Heart left ventricle (tissue), 16 donors: ENCODE measurements around the gene LMX1A. TPM values are rescaled to one million over a fixed set of nuclear protein-coding genes. Genes with fewer than 3 reads are reported as not detected.

Source experiments
- ATAC-seq, 4 donors: fragments of 200-7000 bp; cut with Tn5 transposase; one replicate each; pipeline ENCODE4 v1.9.1; 2020 to 2022; ENCODE audit warnings: moderate library complexity in 4 of 4, mild to moderate bottlenecking in 3 of 4, moderate number of reproducible peaks in 1 of 4
- DNase-seq, 5 donors: peaks; one replicate each; pipeline ENCODE4 v3.0.0-alpha.2; 2020
- H3K27ac ChIP-seq, 12 donors: fragments of 200-600 bp; sonication (generic) in 4 of 12; one replicate each; pipeline versions ENCODE4 v1.5.0 to v1.8.0; 2016 to 2022; ENCODE audit warnings: mild to moderate bottlenecking in 2 of 12
- H3K27me3 ChIP-seq, 9 donors: fragments of 200-600 bp; sonication (generic) in 2 of 9; one replicate each; pipeline versions ENCODE4 v1.5.1 to v1.8.0; 2016 to 2022; ENCODE audit warnings: mild to moderate bottlenecking in 3 of 9
- H3K36me3 ChIP-seq, 9 donors: fragments of 200-600 bp; sonication (generic) in 2 of 9; one replicate each; pipeline versions ENCODE4 v1.5.0 to v1.8.0; 2018 to 2022; ENCODE audit warnings: mild to moderate bottlenecking in 2 of 9
- H3K4me1 ChIP-seq, 12 donors: fragments of 200-600 bp; sonication (generic) in 4 of 12; one replicate each; pipeline versions ENCODE4 v1.5.0 to v1.8.0; 2016 to 2022; ENCODE audit warnings: mild to moderate bottlenecking in 3 of 12
- H3K4me3 ChIP-seq, 12 donors: fragments of 200-600 bp; sonication (generic) in 4 of 12; one replicate each; pipeline versions ENCODE4 v1.5.0 to v1.8.0; 2017 to 2022; ENCODE audit warnings: mild to moderate bottlenecking in 9 of 12, moderate library complexity in 4 of 12
- H3K9me3 ChIP-seq, 12 donors: fragments of 200-600 bp; sonication (generic) in 4 of 12; one replicate each; pipeline versions ENCODE4 v1.5.0 to v1.8.0; 2016 to 2022; ENCODE audit warnings: mild to moderate bottlenecking in 1 of 12
- CTCF ChIP-seq, 12 donors: fragments of 200-600 bp; sonication (generic) in 4 of 12; IDR thresholded peaks; one replicate each; pipeline versions ENCODE4 v1.5.0 to v1.8.0; 2018 to 2022; ENCODE audit warnings: antibody characterized with exemption in 12 of 12, mild to moderate bottlenecking in 5 of 12
- POLR2A ChIP-seq, 2 donors: fragments of 450-650 bp; IDR thresholded peaks; one replicate each; pipeline ENCODE4 v1.6.1; 2017; ENCODE audit warnings: antibody characterized with exemption in 2 of 2, mild to moderate bottlenecking in 2 of 2, moderate library complexity in 2 of 2
- WGBS, 4 donors: extraction: QIAGEN DNeasy Blood & Tissue Kit in 2 of 4; methylation state at CpG; one replicate each; pipeline versions ENCODE4 v1.1.5 to v1.1.7; 2013 to 2018; 5-methylcytosine and 5-hydroxymethylcytosine counted together
- intact Hi-C, 10 donors: fragments of 100-400 bp; cut with DNase I; formaldehyde crosslinking; loops; one replicate each; pipeline versions ENCODE4 v1.11.1 to v1.14.2; 2022
- polyA plus RNA-seq, 2 donors: library from polyadenylated mRNA; stranded (reverse); fragments of 200-250 nt; gene quantifications; one replicate each; pipeline ENCODE4 v1.2.3, GENCODE V29; 2013
- total RNA-seq, 9 donors: library from RNA; depleted of rRNA in 2 of 9; stranded (reverse); fragments of >200 nt in 2 of 9; fragmentation: NEBNext Ultra II Directional in 3 of 9; extraction: Animal tissue kit (Norgen Biotek cat#: 25700) in 3 of 9; gene quantifications; one replicate each; pipeline versions ENCODE4 v1.1.0 to v1.2.4, GENCODE V29; 2016 to 2023
- donor health status: ischemic (EF 13 %, LVEDD 7.1; RV severe dilation, severe dysfunction).
- donor health status: healthy with polysubstance abuse.
- donor health status: DM: no; HTN: yes; CAD: no.
- donor health status: DM: no; HTN: no; CAD: no.
- donor health status: ischemic (EF 25% LVEDD 6.9; RV normal size, moderate dysfunction).
- donor health status: ischemic (EF 25% LVEDD 5.7; RV mildly dilated, moderate dysfunction).
- donor health status: healthy.
- donor health status: DM: yes; HTN: yes; CAD: no.
- donor health status: ischemic (EF 35%, LVEDD 5.7; RV mildly dilated, moderate dysfunction).
- donor health status: nonischemic (EF 11% LVEDD 7.7; RV severe dilation, severe dysfunction).
- donor health status: DM: yes; HTN: yes; CAD: no.
- donor health status: PGD.
- donor health status: ischemic (EF 29% LVEDD 5.4; RV normal size, mild dysfunction).
- donor health status: nonischemic (EF 23%, LVEDD 6.1; RV moderate dilation, normal function).

LMX1A gene
- total and polyA plus RNA-seq, 11 donors: 0.03 to 0.37 (median 0.14) TPM; not detected in 5

DNA sequence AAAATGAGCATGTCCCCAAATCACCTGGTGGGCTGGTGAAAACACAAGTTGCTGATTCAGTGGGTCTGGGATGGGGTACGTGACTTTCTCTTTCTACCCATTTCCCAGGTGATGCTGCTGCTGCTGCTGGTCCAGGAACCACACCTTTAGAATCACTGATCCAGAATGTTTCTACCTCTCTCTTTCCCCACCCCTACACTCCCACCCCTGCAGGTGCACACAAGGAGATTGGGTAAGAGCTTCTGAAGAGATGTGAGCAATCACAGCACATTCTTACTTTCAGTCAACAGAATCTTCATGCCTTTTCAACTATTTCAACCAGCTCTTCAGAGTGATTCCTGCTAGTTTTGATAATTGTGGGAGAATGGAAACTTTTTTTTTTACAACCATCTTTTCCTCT lies 130.9 kb downstream of the LMX1A start:
- DNase-seq: no peak
- 67 to 91% (median 79%) methylated on average over 1 of the region's 1 CpG for WGBS, 4 donors
- no peaks in the 10 kb centered on the region for H3K27me3 ChIP-seq
- H3K4me1 ChIP-seq: peaks cover 0 to 3% (median 0%) of the 10 kb centered on the region in 12 donors
- H3K27ac ChIP-seq: no peak overlapping the region
- H3K36me3 ChIP-seq: no peaks in the 10 kb centered on the region
- no peak overlapping the region for H3K4me3 ChIP-seq
- TF ChIP-seq CTCF (IDR thresholded peaks at IDR 0.05): no peak
- TF ChIP-seq POLR2A (IDR thresholded peaks at IDR 0.05): no peak
- no peak for ATAC-seq
- intact Hi-C loops: no loop called here
- no peaks in the 10 kb centered on the region for H3K9me3 ChIP-seq

GRCh38 chr1:165225062-165225461 lies 131.5 kb downstream of the LMX1A start:
- H3K27ac ChIP-seq: no peak overlapping the region
- intact Hi-C loops: no loop called here
- no peak for TF ChIP-seq CTCF (IDR thresholded peaks at IDR 0.05)
- TF ChIP-seq POLR2A (IDR thresholded peaks at IDR 0.05): no peak
- no peaks in the 10 kb centered on the region for H3K27me3 ChIP-seq
- no peaks in the 10 kb centered on the region for H3K9me3 ChIP-seq
- no peak for DNase-seq
- peaks cover 0 to 3% (median 0%) of the 10 kb centered on the region in 12 donors for H3K4me1 ChIP-seq
- H3K4me3 ChIP-seq: no peak overlapping the region
- H3K36me3 ChIP-seq: no peaks in the 10 kb centered on the region
- ATAC-seq: no peak
- 82 to 89% (median 83%) methylated on average over 3 of the region's 3 CpGs for WGBS, 4 donors

GRCh38 chr1:165224504-165224903 lies 132.0 kb downstream of the LMX1A start:
- no peaks in the 10 kb centered on the region for H3K9me3 ChIP-seq
- WGBS, 4 donors: 83 to 91% (median 89%) methylated on average over 2 of the region's 2 CpGs
- no peak overlapping the region for H3K4me3 ChIP-seq
- intact Hi-C loops: no loop called here
- no peak overlapping the region for H3K27ac ChIP-seq
- H3K36me3 ChIP-seq: no peaks in the 10 kb centered on the region
- no peak for DNase-seq
- peaks cover 0 to 3% (median 0%) of the 10 kb centered on the region in 12 donors for H3K4me1 ChIP-seq
- no peaks in the 10 kb centered on the region for H3K27me3 ChIP-seq
- no peak for ATAC-seq
- no peak for TF ChIP-seq CTCF (IDR thresholded peaks at IDR 0.05)

DNA sequence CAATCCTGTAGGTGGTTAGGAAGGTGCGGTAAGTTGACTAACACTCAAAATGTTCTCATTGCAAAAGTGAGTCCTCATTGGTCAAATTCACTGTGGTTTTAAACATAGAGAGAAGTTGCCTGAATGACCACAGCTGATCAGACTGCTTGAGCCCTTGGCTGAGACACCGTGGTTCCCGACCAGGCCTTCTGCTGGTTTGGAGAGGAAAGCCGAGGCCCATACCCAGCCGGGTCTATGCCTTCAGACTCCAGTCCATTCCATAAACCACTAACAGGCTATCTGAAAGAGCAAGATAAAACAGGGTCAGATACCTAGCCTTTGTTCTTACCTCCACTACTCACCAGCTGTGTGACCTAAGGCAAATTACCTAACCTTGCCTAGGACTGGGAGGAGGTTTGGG lies 133.9 kb downstream of the LMX1A start:
- H3K36me3 ChIP-seq: no peaks in the 10 kb centered on the region
- ATAC-seq: no peak
- WGBS, 4 donors: 72 to 85% (median 77%) methylated on average over 5 of the region's 5 CpGs
- TF ChIP-seq POLR2A (IDR thresholded peaks at IDR 0.05) (no peak), CTCF (IDR thresholded peaks at IDR 0.05) (no peak)
- intact Hi-C loops: no loop called here
- no peak overlapping the region for H3K27ac ChIP-seq
- no peak overlapping the region for H3K4me3 ChIP-seq
- no peaks in the 10 kb centered on the region for H3K9me3 ChIP-seq
- H3K4me1 ChIP-seq: peaks cover 0 to 3% (median 0%) of the 10 kb centered on the region in 12 donors
- DNase-seq: no peak
- H3K27me3 ChIP-seq: no peaks in the 10 kb centered on the region
